AG04450 (cell line): ENCODE results near the gene ARHGAP42. TPM values are rescaled to one million over a fixed set of nuclear protein-coding genes. Genes with fewer than 3 reads are reported as not detected.

Experiments
- CTCF ChIA-PET: fragments of 300-600, 350-600 bp; formaldehyde crosslinking; extraction: SDS; loops from one replicate; lab custom pipeline; 2022; ENCODE audit warnings: antibody characterized with exemption, inconsistent platforms; lab: Charles Lee
- POLR2A ChIA-PET: fragments of 350-600 bp; formaldehyde crosslinking; extraction: SDS; loops from one replicate; lab custom pipeline; 2021; ENCODE audit warnings: antibody characterized with exemption, inconsistent platforms; lab: Yijun Ruan, JAX
- DNase-seq: peaks from one replicate; pipeline ENCODE4 v3.0.0-alpha.2; 2011; ENCODE audit warnings: low read depth, low spot score
- H3K27ac ChIP-seq: one replicate; pipeline ENCODE4 v1.5.1; 2012; ENCODE audit warnings: low read depth, low read length, control low read depth
- H3K27me3 ChIP-seq: one replicate; pipeline ENCODE4 v1.6.0; 2012; ENCODE audit warnings: low read length; ENCODE audit not compliant: control insufficient read depth, insufficient read depth
- H3K4me3 ChIP-seq: 2 replicates; pipeline ENCODE4 v1.5.1; 2011; ENCODE audit warnings: mild to moderate bottlenecking, low read depth, low read length, control low read depth
- H3K9me3 ChIP-seq: 2 replicates; pipeline ENCODE4 v1.5.1; 2012; ENCODE audit warnings: low read length; ENCODE audit not compliant: control insufficient read depth, insufficient read depth
- polyA plus RNA-seq: library from polyadenylated mRNA; depleted of rRNA; stranded (reverse); fragments of >200 nt; gene quantifications from 2 replicates; pipeline ENCODE4 v1.2.3, GENCODE V29; 2011
- TF ChIP-seq, protein P1 (sequence below): IDR thresholded peaks from 2 replicates; pipeline ENCODE4 v1.5.1; 2011; ENCODE audit warnings: low read depth, low read length, control low read depth, inconsistent platforms

ARHGAP42 gene
- polyA plus RNA-seq, 1 experiment, result 9.0 TPM

DNA sequence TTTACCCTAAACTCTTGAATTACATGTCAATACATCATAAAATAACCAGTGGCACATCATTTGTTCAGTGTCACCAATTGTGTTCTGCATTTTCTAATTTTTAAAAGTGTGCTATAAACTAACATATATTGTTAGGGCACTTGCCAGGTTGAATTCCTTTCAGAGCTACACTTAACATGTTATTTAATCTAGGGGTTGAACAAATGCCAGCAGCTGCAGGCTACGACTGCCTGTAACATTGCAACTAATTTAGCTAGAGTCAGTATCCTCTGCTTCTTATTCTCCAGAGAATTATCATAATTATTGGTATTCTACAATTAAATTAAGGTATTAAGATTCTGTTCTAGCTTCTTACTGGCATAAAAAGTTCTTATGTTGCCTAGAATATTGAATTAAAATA lies 46.4 kb upstream of the ARHGAP42 start:
- Histone ChIP-seq H3K9me3 (no peaks in the 10 kb centered on the region), H3K4me3 (no peak overlapping the region), H3K27ac (no peak overlapping the region), H3K27me3 (no peaks in the 10 kb centered on the region)
- POLR2A ChIA-PET, result no interaction called here
- CTCF ChIA-PET, result interaction anchor here (2.2 kb wide), 1 partner anchor 42 kb away, joined by 8 read pairs; no protein-coding TSS in a partner anchor
- no peak for DNase-seq
- TF ChIP-seq, protein P1, sequence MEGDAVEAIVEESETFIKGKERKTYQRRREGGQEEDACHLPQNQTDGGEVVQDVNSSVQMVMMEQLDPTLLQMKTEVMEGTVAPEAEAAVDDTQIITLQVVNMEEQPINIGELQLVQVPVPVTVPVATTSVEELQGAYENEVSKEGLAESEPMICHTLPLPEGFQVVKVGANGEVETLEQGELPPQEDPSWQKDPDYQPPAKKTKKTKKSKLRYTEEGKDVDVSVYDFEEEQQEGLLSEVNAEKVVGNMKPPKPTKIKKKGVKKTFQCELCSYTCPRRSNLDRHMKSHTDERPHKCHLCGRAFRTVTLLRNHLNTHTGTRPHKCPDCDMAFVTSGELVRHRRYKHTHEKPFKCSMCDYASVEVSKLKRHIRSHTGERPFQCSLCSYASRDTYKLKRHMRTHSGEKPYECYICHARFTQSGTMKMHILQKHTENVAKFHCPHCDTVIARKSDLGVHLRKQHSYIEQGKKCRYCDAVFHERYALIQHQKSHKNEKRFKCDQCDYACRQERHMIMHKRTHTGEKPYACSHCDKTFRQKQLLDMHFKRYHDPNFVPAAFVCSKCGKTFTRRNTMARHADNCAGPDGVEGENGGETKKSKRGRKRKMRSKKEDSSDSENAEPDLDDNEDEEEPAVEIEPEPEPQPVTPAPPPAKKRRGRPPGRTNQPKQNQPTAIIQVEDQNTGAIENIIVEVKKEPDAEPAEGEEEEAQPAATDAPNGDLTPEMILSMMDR, result no peak

DNA sequence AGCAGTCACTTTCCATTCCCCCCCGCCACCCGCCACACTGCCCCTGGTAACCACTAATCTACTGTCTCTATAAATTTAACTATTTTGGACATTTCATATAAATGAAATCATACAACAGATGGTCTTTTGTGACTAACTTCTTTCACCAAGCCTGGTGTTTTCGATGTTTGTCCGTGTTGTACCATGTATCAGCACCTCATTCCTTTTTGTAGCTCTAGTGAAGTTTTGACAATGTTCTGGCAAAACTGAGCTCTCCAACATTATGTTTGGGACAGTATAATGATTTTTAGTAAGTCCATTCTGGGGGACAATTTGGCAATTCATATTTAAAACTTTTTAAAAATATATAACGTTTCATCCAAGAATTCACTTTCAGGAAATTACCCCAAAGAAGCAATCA lies 45.6 kb upstream of the ARHGAP42 start:
- H3K9me3 ChIP-seq, result no peaks in the 10 kb centered on the region
- DNase-seq, result no peak
- CTCF ChIA-PET, result no interaction called here
- POLR2A ChIA-PET, result no interaction called here
- no peaks in the 10 kb centered on the region for H3K27me3 ChIP-seq
- no peak overlapping the region for H3K27ac ChIP-seq
- no peak overlapping the region for H3K4me3 ChIP-seq
- TF ChIP-seq, protein P1, result no peak

DNA sequence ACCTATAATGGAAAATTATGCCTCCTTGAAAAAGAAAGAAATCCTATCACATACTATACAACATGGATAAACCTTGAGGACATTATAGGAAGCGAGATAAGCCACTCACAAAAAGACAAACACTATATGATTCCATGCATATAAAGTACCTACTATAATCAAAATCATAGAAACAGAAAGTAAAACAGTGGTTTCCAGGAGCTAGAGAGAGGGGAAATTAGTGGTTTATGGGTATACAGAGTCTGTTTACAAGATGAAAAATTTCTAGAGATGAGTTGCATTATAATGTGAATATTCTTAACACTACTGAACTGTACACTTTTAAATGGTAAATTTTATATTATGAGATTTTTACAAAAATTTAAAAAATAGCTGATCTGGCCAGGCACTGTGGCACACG lies 40.5 kb upstream of the ARHGAP42 start:
- TF ChIP-seq, protein P1, result no peak
- H3K9me3 ChIP-seq, result peaks cover 3% of the 10 kb centered on the region; the same call in 1 of the 2 replicates
- DNase-seq, result no peak
- CTCF ChIA-PET, result no interaction called here
- no peaks in the 10 kb centered on the region for H3K27me3 ChIP-seq
- no peak overlapping the region for H3K27ac ChIP-seq
- H3K4me3 ChIP-seq, result no peak overlapping the region
- POLR2A ChIA-PET, result no interaction called here

DNA sequence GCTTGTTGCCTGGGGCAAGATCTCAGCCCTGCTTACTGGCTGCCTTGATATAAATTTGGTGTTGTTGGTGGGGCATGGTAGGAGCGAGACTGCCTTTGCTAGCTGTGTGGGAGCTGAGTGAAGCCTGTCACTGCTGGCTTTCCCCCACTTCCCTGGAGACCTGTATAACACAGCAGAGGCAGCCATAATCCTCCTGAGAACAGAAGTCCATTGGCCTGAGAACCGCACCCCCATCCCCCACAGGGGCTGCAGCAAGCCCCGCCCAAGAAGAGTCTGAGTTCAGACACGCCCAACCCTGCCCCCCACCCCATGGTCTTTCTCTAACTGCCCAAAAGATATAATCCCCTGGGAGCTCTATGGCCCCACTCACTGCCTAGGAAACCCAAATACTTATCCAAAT lies 39.2 kb upstream of the ARHGAP42 start:
- H3K27me3 ChIP-seq, result no peaks in the 10 kb centered on the region
- TF ChIP-seq, protein P1, result no peak
- ChIA-PET POLR2A (no interaction called here), CTCF (interaction anchor here (0.6 to 2.0 kb wide), 2 partner anchors 71 to 284 kb away, joined by 6 to 13 read pairs; no protein-coding TSS in a partner anchor)
- H3K9me3 ChIP-seq, result peaks cover 3% of the 10 kb centered on the region; the same call in 1 of the 2 replicates
- H3K27ac ChIP-seq, result no peak overlapping the region
- no peak for DNase-seq
- H3K4me3 ChIP-seq, result no peak overlapping the region

DNA sequence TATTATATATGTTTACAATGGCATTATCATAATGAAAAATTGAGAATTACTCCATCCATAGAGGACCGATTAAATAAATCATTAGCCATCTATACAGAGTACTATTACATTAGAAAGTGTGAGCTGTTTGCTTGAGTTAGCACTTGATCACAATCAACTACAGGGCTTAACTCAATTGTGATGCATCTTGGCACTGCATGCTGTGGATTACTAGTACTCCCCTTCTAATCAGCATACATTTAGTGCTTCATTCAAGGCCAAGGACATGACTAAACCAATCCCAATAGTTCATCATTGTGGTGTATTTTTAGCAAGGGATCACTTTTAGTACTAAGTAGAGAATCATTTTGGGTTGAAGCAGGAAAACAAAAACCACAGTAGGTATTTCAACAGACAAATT lies 23.5 kb upstream of the ARHGAP42 start:
- no peak overlapping the region for H3K27ac ChIP-seq
- no peaks in the 10 kb centered on the region for H3K27me3 ChIP-seq
- no peaks in the 10 kb centered on the region for H3K9me3 ChIP-seq
- POLR2A ChIA-PET, result no interaction called here
- CTCF ChIA-PET, result interaction anchor here (1.5 to 3.1 kb wide), 2 partner anchors 18 to 263 kb away, joined by 3 to 12 read pairs; no protein-coding TSS in a partner anchor
- TF ChIP-seq, protein P1, result no peak
- no peak overlapping the region for H3K4me3 ChIP-seq
- no peak for DNase-seq
